ENCODE results near the gene CAPN12.

GRCh38 chr19:38735257-38735686, 9.0 kb downstream of the CAPN12 start:
- no peak for TF ChIP-seq CTCF (IDR thresholded peaks at IDR 0.05)
- TF ChIP-seq POLR2A (IDR thresholded peaks at IDR 0.05) = no peak

All from uterus (tissue), 2 donors.